Type B pancreatic cell (in vitro differentiated cells): ENCODE data around the gene LRRC7. TPM values are rescaled to one million over a fixed set of nuclear protein-coding genes. Genes with fewer than 3 reads are reported as not detected.

Source experiments
- DNase-seq: peaks from one replicate; pipeline ENCODE4 v3.0.0; 2021; ENCODE audit warnings: mixed read lengths; ENCODE audit not compliant: unreplicated experiment; ENCODE audit errors: extremely low spot score
- H3K27ac Mint-ChIP-seq: 2 replicates; pipeline ENCODE4 v1.8.0; 2021; ENCODE audit warnings: mild to moderate bottlenecking, mixed read lengths
- H3K27me3 Mint-ChIP-seq: 2 replicates; pipeline ENCODE4 v1.8.0; 2021; ENCODE audit warnings: mixed read lengths
- H3K36me3 Mint-ChIP-seq: 2 replicates; pipeline ENCODE4 v1.8.0; 2021; ENCODE audit warnings: mixed read lengths
- H3K4me1 Mint-ChIP-seq: one replicate; pipeline ENCODE4 v1.8.0; 2021; ENCODE audit warnings: mixed read lengths; ENCODE audit not compliant: unreplicated experiment
- H3K4me3 Mint-ChIP-seq: 2 replicates; pipeline ENCODE4 v1.8.0; 2021; ENCODE audit warnings: mild to moderate bottlenecking, mixed read lengths
- H3K9me3 Mint-ChIP-seq: 2 replicates; pipeline ENCODE4 v1.8.0; 2021; ENCODE audit warnings: mixed read lengths
- total RNA-seq: library from RNA; stranded (reverse); gene quantifications from 2 replicates; pipeline ENCODE4 v1.2.1, GENCODE V29; 2021; ENCODE audit warnings: low replicate concordance
- TF ChIP-seq, protein P1 (sequence below): fragments of 200-600 bp; sonication (generic); conservative IDR thresholded peaks from 2 replicates; pipeline ENCODE4 v1.5.0; 2021; ENCODE audit warnings: antibody characterized with exemption, mild to moderate bottlenecking

The LRRC7 gene
- total RNA-seq, 1 donor from 2014 or later: 2.8 TPM

DNA sequence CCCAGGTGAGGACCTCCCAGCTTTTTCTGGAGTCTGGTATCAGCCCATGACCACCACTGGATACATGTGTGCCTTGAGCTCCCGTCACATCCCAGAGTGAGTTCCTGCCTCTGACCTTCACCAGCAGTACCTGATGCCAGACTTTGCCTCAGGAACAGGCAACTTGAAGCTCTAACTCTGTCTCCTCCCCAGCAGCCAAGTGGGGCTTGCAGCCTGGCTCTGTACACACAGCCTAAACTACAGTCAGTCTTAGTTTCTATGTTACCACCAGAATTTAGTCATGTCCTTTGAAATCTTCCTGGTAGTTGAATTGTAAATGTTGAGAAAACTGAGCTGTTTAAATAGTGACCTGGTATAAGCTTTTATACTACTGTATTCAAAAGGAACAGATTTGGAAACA is 431.1 kb downstream of the LRRC7 start:
- H3K4me1 Mint-ChIP-seq: no peaks in the 10 kb centered on the region
- H3K27me3 Mint-ChIP-seq: no peaks in the 10 kb centered on the region
- H3K27ac Mint-ChIP-seq: no peak overlapping the region
- TF ChIP-seq, protein P1, sequence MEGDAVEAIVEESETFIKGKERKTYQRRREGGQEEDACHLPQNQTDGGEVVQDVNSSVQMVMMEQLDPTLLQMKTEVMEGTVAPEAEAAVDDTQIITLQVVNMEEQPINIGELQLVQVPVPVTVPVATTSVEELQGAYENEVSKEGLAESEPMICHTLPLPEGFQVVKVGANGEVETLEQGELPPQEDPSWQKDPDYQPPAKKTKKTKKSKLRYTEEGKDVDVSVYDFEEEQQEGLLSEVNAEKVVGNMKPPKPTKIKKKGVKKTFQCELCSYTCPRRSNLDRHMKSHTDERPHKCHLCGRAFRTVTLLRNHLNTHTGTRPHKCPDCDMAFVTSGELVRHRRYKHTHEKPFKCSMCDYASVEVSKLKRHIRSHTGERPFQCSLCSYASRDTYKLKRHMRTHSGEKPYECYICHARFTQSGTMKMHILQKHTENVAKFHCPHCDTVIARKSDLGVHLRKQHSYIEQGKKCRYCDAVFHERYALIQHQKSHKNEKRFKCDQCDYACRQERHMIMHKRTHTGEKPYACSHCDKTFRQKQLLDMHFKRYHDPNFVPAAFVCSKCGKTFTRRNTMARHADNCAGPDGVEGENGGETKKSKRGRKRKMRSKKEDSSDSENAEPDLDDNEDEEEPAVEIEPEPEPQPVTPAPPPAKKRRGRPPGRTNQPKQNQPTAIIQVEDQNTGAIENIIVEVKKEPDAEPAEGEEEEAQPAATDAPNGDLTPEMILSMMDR: no peak
- DNase-seq: no peak
- no peak overlapping the region for H3K4me3 Mint-ChIP-seq
- no peaks in the 10 kb centered on the region for H3K36me3 Mint-ChIP-seq
- H3K9me3 Mint-ChIP-seq: no peaks in the 10 kb centered on the region

GRCh38 chr1:70003211-70003908 is 435.6 kb downstream of the LRRC7 start:
- no peak for DNase-seq
- no peaks in the 10 kb centered on the region for H3K4me1 Mint-ChIP-seq
- H3K27ac Mint-ChIP-seq: no peak overlapping the region
- H3K27me3 Mint-ChIP-seq: no peaks in the 10 kb centered on the region
- no peak overlapping the region for H3K4me3 Mint-ChIP-seq
- H3K9me3 Mint-ChIP-seq: no peaks in the 10 kb centered on the region
- TF ChIP-seq, protein P1: no peak
- no peaks in the 10 kb centered on the region for H3K36me3 Mint-ChIP-seq

- DNase-seq: no peak
- no peak overlapping the region for H3K4me3 Mint-ChIP-seq
- H3K27ac Mint-ChIP-seq: no peak overlapping the region
- H3K9me3 Mint-ChIP-seq: no peaks in the 10 kb centered on the region
- TF ChIP-seq, protein P1: no peak
- no peaks in the 10 kb centered on the region for H3K27me3 Mint-ChIP-seq
- no peaks in the 10 kb centered on the region for H3K4me1 Mint-ChIP-seq
- no peaks in the 10 kb centered on the region for H3K36me3 Mint-ChIP-seq
Observed at GRCh38 chr1:70005386-70006034, 437.8 kb downstream of the LRRC7 start.

- TF ChIP-seq, protein P1: no peak
- Mint-ChIP-seq H3K27ac (no peak overlapping the region), H3K4me1 (no peaks in the 10 kb centered on the region)
Observed at GRCh38 chr1:70008660-70009059, 440.9 kb downstream of the LRRC7 start.

DNA sequence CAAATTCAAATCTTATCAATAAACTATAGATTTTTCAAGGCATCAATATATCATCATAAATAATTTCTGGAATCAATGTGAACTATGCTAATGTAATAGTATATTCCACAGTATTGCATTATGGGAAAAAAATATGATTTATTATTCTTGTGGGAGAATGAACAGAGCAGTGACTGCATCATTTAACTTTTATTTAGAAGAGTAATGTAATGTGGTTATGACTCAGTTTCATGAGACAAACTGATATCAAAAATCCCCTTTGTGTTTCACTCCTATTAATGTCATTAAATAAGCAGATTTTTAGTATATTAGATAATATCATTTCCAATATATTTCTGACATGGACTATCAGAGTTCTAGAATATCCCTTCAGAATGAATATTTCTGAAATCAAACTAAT is 450.0 kb downstream of the LRRC7 start:
- no peak overlapping the region for H3K27ac Mint-ChIP-seq
- H3K4me3 Mint-ChIP-seq: no peak overlapping the region
- H3K9me3 Mint-ChIP-seq: no peaks in the 10 kb centered on the region
- DNase-seq: no peak
- TF ChIP-seq, protein P1: no peak
- H3K27me3 Mint-ChIP-seq: no peaks in the 10 kb centered on the region
- no peaks in the 10 kb centered on the region for H3K4me1 Mint-ChIP-seq
- H3K36me3 Mint-ChIP-seq: no peaks in the 10 kb centered on the region

More at GRCh38 chr1:70008660-70009059, 440.9 kb downstream of the LRRC7 start:
- no peaks in the 10 kb centered on the region for H3K27me3 Mint-ChIP-seq
- no peaks in the 10 kb centered on the region for H3K36me3 Mint-ChIP-seq
- no peak for DNase-seq
- H3K4me3 Mint-ChIP-seq: no peak overlapping the region
- H3K9me3 Mint-ChIP-seq: no peaks in the 10 kb centered on the region
